HG03175 (cell line): Measurements from ENCODE around the gene WDFY4.

Experiments
- ATAC-seq: cut with Tn5 transposase; IDR thresholded peaks from one replicate; pipeline ENCODE4 v1.9.1; 2021; ENCODE audit warnings: mild to moderate bottlenecking, moderate library complexity; ENCODE audit not compliant: unreplicated experiment

The WDFY4 gene

GRCh38 chr10:48768926-48769325, 84.3 kb downstream of the WDFY4 start:
- ATAC-seq: no peak

- ATAC-seq: no peak
These were observed 85.2 kb downstream of the WDFY4 start for GRCh38 chr10:48769706-48770435.

- no peak for ATAC-seq
These were observed 86.0 kb downstream of the WDFY4 start for GRCh38 chr10:48770561-48771089.

- no peak for ATAC-seq
These were observed 86.6 kb downstream of the WDFY4 start for GRCh38 chr10:48771234-48771633.

GRCh38 chr10:48772059-48772458, 87.4 kb downstream of the WDFY4 start:
- ATAC-seq: no peak

- no peak for ATAC-seq
These were observed 88.9 kb downstream of the WDFY4 start for GRCh38 chr10:48773580-48773979.

GRCh38 chr10:48774416-48775205, 89.9 kb downstream of the WDFY4 start:
- no peak for ATAC-seq

- ATAC-seq: no peak
These were observed 90.5 kb downstream of the WDFY4 start for GRCh38 chr10:48775206-48775517.

GRCh38 chr10:48776005-48776522, 91.4 kb downstream of the WDFY4 start:
- no peak for ATAC-seq

GRCh38 chr10:48776528-48776927, 91.9 kb downstream of the WDFY4 start:
- no peak for ATAC-seq

GRCh38 chr10:48777110-48777509, 92.4 kb downstream of the WDFY4 start:
- ATAC-seq: no peak

GRCh38 chr10:48778193-48778857, 93.7 kb downstream of the WDFY4 start:
- ATAC-seq: no peak

GRCh38 chr10:48779077-48779476, 94.4 kb downstream of the WDFY4 start:
- no peak for ATAC-seq

GRCh38 chr10:48779546-48780152, 95.0 kb downstream of the WDFY4 start:
- ATAC-seq: no peak

- ATAC-seq: no peak
These were observed 95.7 kb downstream of the WDFY4 start for GRCh38 chr10:48780341-48780740.

- ATAC-seq: no peak
These were observed 97.7 kb downstream of the WDFY4 start for GRCh38 chr10:48782386-48782785.

GRCh38 chr10:48784031-48784430, 99.4 kb downstream of the WDFY4 start:
- no peak for ATAC-seq

GRCh38 chr10:48785796-48786195, 101.1 kb downstream of the WDFY4 start:
- no peak for ATAC-seq

GRCh38 chr10:48786606-48787282, 102.1 kb downstream of the WDFY4 start:
- ATAC-seq: no peak

GRCh38 chr10:48788554-48788953, 103.9 kb downstream of the WDFY4 start:
- no peak for ATAC-seq
